ENCODE measurements around the gene GRM8. TPM values are rescaled to one million over a fixed set of nuclear protein-coding genes. Genes with fewer than 3 reads are reported as not detected.

Gene GRM8
- total and polyA plus RNA-seq, 4 donors: 0.28 to 4.9 (median 2.8) TPM

DNA sequence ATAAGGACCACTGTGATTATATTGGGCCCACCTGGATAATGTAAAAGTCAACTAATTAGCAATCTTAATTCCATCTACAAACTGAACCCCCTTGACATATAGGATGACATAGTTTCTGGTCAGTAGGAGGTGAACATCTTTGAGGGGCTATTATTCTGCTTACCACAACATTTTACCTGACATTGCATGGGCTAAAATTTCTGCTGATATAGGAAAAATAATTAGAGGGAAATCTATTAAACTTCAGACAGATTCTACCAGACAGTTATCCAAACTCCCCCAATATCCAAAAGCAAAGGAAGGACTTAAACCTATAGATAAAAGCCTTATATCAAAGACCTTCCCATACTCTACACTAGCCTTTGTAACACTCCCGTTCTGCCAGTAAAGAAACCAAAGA lies 443.6 kb downstream of the GRM8 start:
- H3K27ac ChIP-seq (ENCODE audit: low read depth in 1 of 2, low read length in 2 of 2): no peak overlapping the region
- no peaks in the 10 kb centered on the region for H3K27me3 ChIP-seq (ENCODE audit: control insufficient read depth in 4 of 4, insufficient read depth in 4 of 4, low read length in 3 of 4)
- no peak overlapping the region for H3K4me3 ChIP-seq (ENCODE audit: low read depth in 1 of 3, low read length in 3 of 3)
- no peak for TF ChIP-seq FOXA2 (IDR thresholded peaks at IDR 0.05)
- H3K36me3 ChIP-seq (ENCODE audit: control insufficient read depth in 4 of 4, insufficient read depth in 3 of 4, low read depth in 1 of 4, low read length in 3 of 4): no peaks in the 10 kb centered on the region
- 94% methylated on average over 1 of the region's 1 CpG for WGBS
- H3K9me3 ChIP-seq (ENCODE audit: control insufficient read depth in 4 of 4, low read length in 3 of 4): peaks cover 0 to 2% (median 0%) of the 10 kb centered on the region in 4 donors
- H3K4me1 ChIP-seq (ENCODE audit: control insufficient read depth in 4 of 4, insufficient read depth in 4 of 4, low read length in 3 of 4): no peaks in the 10 kb centered on the region
- DNase-seq (ENCODE audit: low spot score): no peak
- no peak overlapping the region for H3K9ac ChIP-seq (ENCODE audit: low read depth in 1 of 2, low read length in 2 of 2)

DNA sequence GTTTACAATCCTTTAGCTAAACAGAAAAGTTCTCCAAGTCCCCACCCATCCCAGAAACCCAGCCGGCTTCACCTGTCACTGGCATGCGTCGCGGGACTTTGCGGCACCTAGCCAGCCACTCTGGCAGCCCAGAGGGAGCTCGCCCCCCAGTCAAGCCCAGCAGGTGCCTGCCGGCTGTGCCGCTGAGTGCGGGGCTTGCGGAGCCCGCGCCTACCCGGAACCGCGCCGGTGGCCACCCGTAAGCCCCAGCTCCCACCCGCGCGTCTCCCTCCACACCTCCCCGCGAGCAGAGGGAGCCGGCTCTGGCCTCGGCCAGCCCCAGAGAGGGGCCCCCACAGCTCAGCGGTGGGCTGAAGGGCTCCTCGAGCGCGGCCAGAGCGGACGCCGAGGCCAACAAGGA lies 446.1 kb downstream of the GRM8 start:
- H3K4me1 ChIP-seq (ENCODE audit: control insufficient read depth in 4 of 4, insufficient read depth in 4 of 4, low read length in 3 of 4): no peaks in the 10 kb centered on the region
- TF ChIP-seq, protein P1, sequence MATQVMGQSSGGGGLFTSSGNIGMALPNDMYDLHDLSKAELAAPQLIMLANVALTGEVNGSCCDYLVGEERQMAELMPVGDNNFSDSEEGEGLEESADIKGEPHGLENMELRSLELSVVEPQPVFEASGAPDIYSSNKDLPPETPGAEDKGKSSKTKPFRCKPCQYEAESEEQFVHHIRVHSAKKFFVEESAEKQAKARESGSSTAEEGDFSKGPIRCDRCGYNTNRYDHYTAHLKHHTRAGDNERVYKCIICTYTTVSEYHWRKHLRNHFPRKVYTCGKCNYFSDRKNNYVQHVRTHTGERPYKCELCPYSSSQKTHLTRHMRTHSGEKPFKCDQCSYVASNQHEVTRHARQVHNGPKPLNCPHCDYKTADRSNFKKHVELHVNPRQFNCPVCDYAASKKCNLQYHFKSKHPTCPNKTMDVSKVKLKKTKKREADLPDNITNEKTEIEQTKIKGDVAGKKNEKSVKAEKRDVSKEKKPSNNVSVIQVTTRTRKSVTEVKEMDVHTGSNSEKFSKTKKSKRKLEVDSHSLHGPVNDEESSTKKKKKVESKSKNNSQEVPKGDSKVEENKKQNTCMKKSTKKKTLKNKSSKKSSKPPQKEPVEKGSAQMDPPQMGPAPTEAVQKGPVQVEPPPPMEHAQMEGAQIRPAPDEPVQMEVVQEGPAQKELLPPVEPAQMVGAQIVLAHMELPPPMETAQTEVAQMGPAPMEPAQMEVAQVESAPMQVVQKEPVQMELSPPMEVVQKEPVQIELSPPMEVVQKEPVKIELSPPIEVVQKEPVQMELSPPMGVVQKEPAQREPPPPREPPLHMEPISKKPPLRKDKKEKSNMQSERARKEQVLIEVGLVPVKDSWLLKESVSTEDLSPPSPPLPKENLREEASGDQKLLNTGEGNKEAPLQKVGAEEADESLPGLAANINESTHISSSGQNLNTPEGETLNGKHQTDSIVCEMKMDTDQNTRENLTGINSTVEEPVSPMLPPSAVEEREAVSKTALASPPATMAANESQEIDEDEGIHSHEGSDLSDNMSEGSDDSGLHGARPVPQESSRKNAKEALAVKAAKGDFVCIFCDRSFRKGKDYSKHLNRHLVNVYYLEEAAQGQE (IDR thresholded peaks at IDR 0.05): no peak
- TF ChIP-seq GABPA (IDR thresholded peaks at IDR 0.05 in 1 of 2, conservative IDR thresholded peaks at IDR 0.05 in 1 of 2) (no peak), NR2F2 (IDR thresholded peaks at IDR 0.05) (no peak), RXRA (IDR thresholded peaks at IDR 0.05) (no peak)
- H3K27ac ChIP-seq (ENCODE audit: low read depth in 1 of 2, low read length in 2 of 2): no peak overlapping the region
- H3K9ac ChIP-seq (ENCODE audit: low read depth in 1 of 2, low read length in 2 of 2): no peak overlapping the region
- peaks cover 0 to 2% (median 0%) of the 10 kb centered on the region in 4 donors for H3K9me3 ChIP-seq (ENCODE audit: control insufficient read depth in 4 of 4, low read length in 3 of 4)
- no peaks in the 10 kb centered on the region for H3K36me3 ChIP-seq (ENCODE audit: control insufficient read depth in 4 of 4, insufficient read depth in 3 of 4, low read depth in 1 of 4, low read length in 3 of 4)
- no peak overlapping the region for H3K4me3 ChIP-seq (ENCODE audit: low read depth in 1 of 3, low read length in 3 of 3)
- WGBS: 97% methylated on average over 31 of the region's 31 CpGs
- no peaks in the 10 kb centered on the region for H3K27me3 ChIP-seq (ENCODE audit: control insufficient read depth in 4 of 4, insufficient read depth in 4 of 4, low read length in 3 of 4)
- no peak for DNase-seq (ENCODE audit: low spot score)

DNA sequence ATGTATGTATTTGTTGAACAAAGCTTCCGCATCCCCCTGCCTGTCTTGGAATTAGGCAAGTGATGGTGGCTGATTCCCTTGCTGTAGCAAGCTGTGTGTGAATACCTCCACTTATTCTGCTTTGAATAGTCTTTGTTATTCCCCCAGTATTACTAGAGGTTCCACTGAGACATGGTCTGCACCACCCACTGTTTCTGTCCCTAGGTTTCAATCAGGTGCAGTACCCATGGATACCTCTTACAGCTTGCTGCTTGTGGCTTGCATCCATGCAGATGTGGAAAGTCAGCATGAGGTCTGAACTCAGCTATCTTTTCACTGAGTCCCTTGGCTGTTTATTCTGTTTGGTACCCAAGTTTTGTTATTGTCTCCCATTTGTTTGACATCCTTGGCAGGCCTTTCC lies 447.4 kb downstream of the GRM8 start:
- no peak overlapping the region for H3K4me3 ChIP-seq (ENCODE audit: low read depth in 1 of 3, low read length in 3 of 3)
- no peaks in the 10 kb centered on the region for H3K36me3 ChIP-seq (ENCODE audit: control insufficient read depth in 4 of 4, insufficient read depth in 3 of 4, low read depth in 1 of 4, low read length in 3 of 4)
- no peaks in the 10 kb centered on the region for H3K4me1 ChIP-seq (ENCODE audit: control insufficient read depth in 4 of 4, insufficient read depth in 4 of 4, low read length in 3 of 4)
- DNase-seq (ENCODE audit: low spot score): no peak
- no peak overlapping the region for H3K9ac ChIP-seq (ENCODE audit: low read depth in 1 of 2, low read length in 2 of 2)
- 97% methylated on average over 1 of the region's 1 CpG for WGBS
- H3K9me3 ChIP-seq (ENCODE audit: control insufficient read depth in 4 of 4, low read length in 3 of 4): no peaks in the 10 kb centered on the region
- H3K27ac ChIP-seq (ENCODE audit: low read depth in 1 of 2, low read length in 2 of 2): no peak overlapping the region
- TF ChIP-seq RAD21 (IDR thresholded peaks at IDR 0.05): no peak
- no peak for TF ChIP-seq GABPA (IDR thresholded peaks at IDR 0.05 in 1 of 2, conservative IDR thresholded peaks at IDR 0.05 in 1 of 2)
- TF ChIP-seq, protein P1 (IDR thresholded peaks at IDR 0.05): no peak
- no peak for TF ChIP-seq TAF1 (conservative IDR thresholded peaks at IDR 0.05)
- no peaks in the 10 kb centered on the region for H3K27me3 ChIP-seq (ENCODE audit: control insufficient read depth in 4 of 4, insufficient read depth in 4 of 4, low read length in 3 of 4)
